CD4-positive, alpha-beta T cell (primary cell): ENCODE measurements around the gene PLAC8L1. TPM values are rescaled to one million over a fixed set of nuclear protein-coding genes. Genes with fewer than 3 reads are reported as not detected.
"Not testable (repeated sequence)": the region's sequence is repeated elsewhere in the genome, so short reads cannot be mapped to it uniquely, and the experiment has no call there.

Experiments
- ATAC-seq: fragments of 200-7000 bp; cut with Tn5 transposase; one replicate; pipeline ENCODE4 v1.10.0; 2022; ENCODE audit warnings: mild to moderate bottlenecking; ENCODE audit not compliant: poor library complexity
- CTCF ChIA-PET: fragments of 350-600 bp; sonication (Branson Sonifier 250); formaldehyde crosslinking; loops from one replicate; lab custom pipeline; 2021; ENCODE audit warnings: antibody characterized with exemption, inconsistent platforms; lab: Charles Lee
- POLR2A ChIA-PET: fragments of 350-600 bp; sonication (Branson Sonifier 250); formaldehyde crosslinking; loops from one replicate; lab custom pipeline; 2021; ENCODE audit warnings: antibody characterized with exemption, inconsistent platforms; lab: Charles Lee
- DNase-seq, 14 experiments: peaks; one replicate each; pipeline ENCODE4 v3.0.0-alpha.2; 2013 to 2020; ENCODE audit warnings: mixed read lengths in 2 of 14
- H3K27ac ChIP-seq, 2 donors: one replicate each; pipeline versions ENCODE4 v1.5.1 to v1.7.0; 2013; ENCODE audit warnings: low read length in 2 of 2, low read depth in 1 of 2, mild to moderate bottlenecking in 1 of 2
- H3K27me3 ChIP-seq, 2 experiments: 1 replicate in 1 of 2; 2 replicates in 1 of 2; pipeline versions ENCODE4 v1.6.1 to v1.7.0; 2013; ENCODE audit warnings: low read length in 2 of 2, control low read depth in 1 of 2, mild to moderate bottlenecking in 1 of 2, moderate library complexity in 1 of 2; ENCODE audit not compliant: insufficient read depth in 2 of 2, control insufficient read depth in 1 of 2
- H3K36me3 ChIP-seq: one replicate; pipeline ENCODE4 v1.6.1; 2013; ENCODE audit warnings: low read length, control low read depth; ENCODE audit not compliant: insufficient read depth
- H3K4me1 ChIP-seq: one replicate; pipeline ENCODE4 v1.6.1; 2013; ENCODE audit warnings: low read length, control low read depth; ENCODE audit not compliant: insufficient read depth
- H3K4me3 ChIP-seq: one replicate; pipeline ENCODE4 v1.5.1; 2013; ENCODE audit warnings: mild to moderate bottlenecking, low read length, moderate library complexity
- H3K9me3 ChIP-seq, 2 experiments: 1 replicate in 1 of 2; 2 replicates in 1 of 2; pipeline versions ENCODE4 v1.6.1 to v1.7.0; 2013; ENCODE audit warnings: low read length in 2 of 2, mild to moderate bottlenecking in 2 of 2, control low read depth in 1 of 2, moderate library complexity in 1 of 2; ENCODE audit not compliant: control insufficient read depth in 1 of 2, insufficient read depth in 1 of 2
- H3K27ac Mint-ChIP-seq: one replicate; pipeline ENCODE4 v1.8.0; 2020; ENCODE audit warnings: mixed read lengths
- H3K27me3 Mint-ChIP-seq: one replicate; pipeline ENCODE4 v1.8.0; 2021; ENCODE audit warnings: mixed read lengths
- H3K36me3 Mint-ChIP-seq: one replicate; pipeline ENCODE4 v1.8.0; 2021; ENCODE audit warnings: low read depth, mixed read lengths
- H3K4me1 Mint-ChIP-seq: one replicate; pipeline ENCODE4 v1.8.0; 2021; ENCODE audit warnings: low read depth, mixed read lengths
- H3K4me3 Mint-ChIP-seq: one replicate; pipeline ENCODE4 v1.8.0; 2020; ENCODE audit warnings: mild to moderate bottlenecking, mixed read lengths
- H3K9me3 Mint-ChIP-seq: one replicate; pipeline ENCODE4 v1.8.0; 2020; ENCODE audit warnings: mixed read lengths
- intact Hi-C, 2 experiments: fragments of 100-400 bp; cut with DNase I in 1 of 2; cut with micrococcal nuclease in 1 of 2; formaldehyde crosslinking; loops; one replicate each; pipeline versions ENCODE4 v1.15.1 to v1.9.0; 2023 to 2025; cut with DNase I, micrococcal nuclease
- total RNA-seq, 174 experiments: library from RNA in 2 of 174; stranded (reverse) in 2 of 174; gene quantifications; one replicate each; pipeline ENCODE4 v1.2.3 and lab custom pipeline; 2021 to 2026
- TF ChIP-seq, protein P1 (sequence below): fragments of 200-600 bp; IDR thresholded peaks from one replicate; pipeline ENCODE4 v1.8.0; 2022; ENCODE audit warnings: antibody characterized with exemption, mild to moderate bottlenecking

PLAC8L1 gene
- total RNA-seq, 2 experiments from 2014 or later = 0.56 TPM; not detected in 1

DNA sequence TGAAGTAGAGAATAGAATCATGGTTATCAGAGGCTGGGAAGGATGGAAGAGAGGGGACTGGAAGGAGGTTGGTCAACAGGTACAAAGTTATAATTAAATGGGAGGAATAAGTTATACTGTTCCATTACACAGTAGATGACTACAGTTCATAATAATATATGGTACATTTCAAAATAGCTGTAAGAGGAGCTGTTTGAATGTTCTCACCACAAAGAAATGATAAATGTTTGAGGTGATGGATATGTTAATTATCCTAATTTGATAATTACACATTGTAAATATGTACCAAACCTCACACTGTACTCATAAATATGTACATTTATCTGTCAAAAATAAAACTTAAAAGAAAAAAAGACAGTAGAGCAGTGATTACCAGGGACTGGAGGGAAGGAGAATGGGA is 12.9 kb upstream of the PLAC8L1 start:
- TF ChIP-seq, protein P1, sequence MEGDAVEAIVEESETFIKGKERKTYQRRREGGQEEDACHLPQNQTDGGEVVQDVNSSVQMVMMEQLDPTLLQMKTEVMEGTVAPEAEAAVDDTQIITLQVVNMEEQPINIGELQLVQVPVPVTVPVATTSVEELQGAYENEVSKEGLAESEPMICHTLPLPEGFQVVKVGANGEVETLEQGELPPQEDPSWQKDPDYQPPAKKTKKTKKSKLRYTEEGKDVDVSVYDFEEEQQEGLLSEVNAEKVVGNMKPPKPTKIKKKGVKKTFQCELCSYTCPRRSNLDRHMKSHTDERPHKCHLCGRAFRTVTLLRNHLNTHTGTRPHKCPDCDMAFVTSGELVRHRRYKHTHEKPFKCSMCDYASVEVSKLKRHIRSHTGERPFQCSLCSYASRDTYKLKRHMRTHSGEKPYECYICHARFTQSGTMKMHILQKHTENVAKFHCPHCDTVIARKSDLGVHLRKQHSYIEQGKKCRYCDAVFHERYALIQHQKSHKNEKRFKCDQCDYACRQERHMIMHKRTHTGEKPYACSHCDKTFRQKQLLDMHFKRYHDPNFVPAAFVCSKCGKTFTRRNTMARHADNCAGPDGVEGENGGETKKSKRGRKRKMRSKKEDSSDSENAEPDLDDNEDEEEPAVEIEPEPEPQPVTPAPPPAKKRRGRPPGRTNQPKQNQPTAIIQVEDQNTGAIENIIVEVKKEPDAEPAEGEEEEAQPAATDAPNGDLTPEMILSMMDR = no peak
- Mint-ChIP-seq H3K4me1 (no peaks in the 10 kb centered on the region), H3K27ac (no peak overlapping the region), H3K9me3 (no peaks in the 10 kb centered on the region), H3K36me3 (peaks cover 94% of the 10 kb centered on the region), H3K27me3 (no peaks in the 10 kb centered on the region), H3K4me3 (no peak overlapping the region)
- CTCF ChIA-PET = no interaction called here
- Histone ChIP-seq H3K27ac (no peak overlapping the region), H3K4me3 (no peak overlapping the region), H3K4me1 (no peaks in the 10 kb centered on the region), H3K36me3 (peaks cover 78% of the 10 kb centered on the region), H3K27me3 (no peaks in the 10 kb centered on the region), H3K9me3 (no peaks in the 10 kb centered on the region)
- DNase-seq (no peak), ATAC-seq (no peak)
- intact Hi-C loops = no loop called here
- POLR2A ChIA-PET = no interaction called here

DNA sequence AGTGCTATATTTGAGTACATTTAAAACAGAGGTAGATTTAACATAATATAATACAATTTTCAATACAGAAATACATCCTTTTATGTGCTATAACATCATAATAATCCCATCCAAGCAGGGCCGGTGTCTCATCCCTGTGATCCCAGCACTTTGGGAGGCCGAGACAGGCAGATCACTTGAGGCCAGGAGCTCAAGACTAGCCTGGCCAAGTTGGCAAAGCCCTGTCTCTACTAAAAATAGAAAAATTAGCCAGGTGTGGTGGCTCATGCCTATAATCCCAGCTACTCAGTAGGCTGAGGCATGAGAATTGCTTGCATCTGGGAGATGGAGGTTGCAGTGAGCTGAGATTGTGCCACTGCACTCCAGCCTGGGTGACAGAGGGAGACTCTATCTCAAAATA is 11.8 kb upstream of the PLAC8L1 start:
- H3K27ac ChIP-seq, H3K4me1 Mint-ChIP-seq, H3K9me3 ChIP-seq, CTCF ChIA-PET, H3K4me1 ChIP-seq, DNase-seq, H3K4me3 ChIP-seq, H3K9me3 Mint-ChIP-seq, POLR2A ChIA-PET, H3K27me3 Mint-ChIP-seq, intact Hi-C loops, ATAC-seq, H3K27me3 ChIP-seq, H3K4me3 Mint-ChIP-seq: not testable (repeated sequence)
- H3K36me3 ChIP-seq = peaks cover 74% of the 10 kb centered on the region
- H3K36me3 Mint-ChIP-seq = peaks cover 93% of the 10 kb centered on the region
- peak overlapping the region; percentile 28 for H3K27ac Mint-ChIP-seq

GRCh38 chr5:146116361-146116760 is 11.0 kb upstream of the PLAC8L1 start:
- Mint-ChIP-seq H3K27me3 (no peaks in the 10 kb centered on the region), H3K4me1 (no peaks in the 10 kb centered on the region), H3K36me3 (peaks cover 88% of the 10 kb centered on the region), H3K27ac (no peak overlapping the region), H3K4me3 (no peak overlapping the region), H3K9me3 (no peaks in the 10 kb centered on the region)
- no peak overlapping the region for H3K4me3 ChIP-seq
- H3K9me3 ChIP-seq = no peaks in the 10 kb centered on the region
- ATAC-seq (no peak), DNase-seq (no peak)
- intact Hi-C loops = no loop called here
- TF ChIP-seq, protein P1 = no peak
- no peaks in the 10 kb centered on the region for H3K27me3 ChIP-seq
- no peak overlapping the region for H3K27ac ChIP-seq
- H3K36me3 ChIP-seq = peaks cover 66% of the 10 kb centered on the region
- ChIA-PET CTCF (interaction anchor here (1.3 kb wide), 1 partner anchor 15 kb away, joined by 5 read pairs; no protein-coding TSS in a partner anchor), POLR2A (no interaction called here)
- no peaks in the 10 kb centered on the region for H3K4me1 ChIP-seq

DNA sequence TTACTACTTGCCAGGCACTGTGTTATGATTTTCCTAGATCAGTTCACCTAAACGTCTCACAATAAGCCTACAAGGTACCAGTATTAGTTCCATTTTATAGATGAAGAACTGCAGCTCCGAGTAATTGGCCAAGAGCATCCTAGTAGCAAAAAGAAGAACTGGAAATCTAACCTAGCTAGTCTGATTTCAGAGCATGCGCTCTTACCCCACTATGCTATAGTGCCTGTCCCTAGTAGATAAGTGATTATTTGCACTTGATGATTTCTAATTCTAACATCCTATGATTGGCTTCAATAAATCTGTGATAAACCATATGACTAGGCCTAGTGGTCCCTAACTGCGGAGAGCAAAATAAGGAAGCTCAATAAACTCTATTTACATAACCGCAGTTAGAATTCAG is 7.1 kb upstream of the PLAC8L1 start:
- H3K4me1 ChIP-seq = no peaks in the 10 kb centered on the region
- DNase-seq (no peak), ATAC-seq (no peak)
- intact Hi-C loops = no loop called here
- no peak overlapping the region for H3K27ac Mint-ChIP-seq
- H3K36me3 ChIP-seq = peaks cover 30% of the 10 kb centered on the region
- no peak overlapping the region for H3K4me3 Mint-ChIP-seq
- H3K27me3 ChIP-seq = no peaks in the 10 kb centered on the region
- H3K9me3 Mint-ChIP-seq = no peaks in the 10 kb centered on the region
- peaks cover 49% of the 10 kb centered on the region for H3K36me3 Mint-ChIP-seq
- TF ChIP-seq, protein P1 = no peak
- no peak overlapping the region for H3K4me3 ChIP-seq
- POLR2A ChIA-PET = no interaction called here
- no peaks in the 10 kb centered on the region for H3K4me1 Mint-ChIP-seq
- no peaks in the 10 kb centered on the region for H3K27me3 Mint-ChIP-seq
- H3K27ac ChIP-seq = no peak overlapping the region
- no peaks in the 10 kb centered on the region for H3K9me3 ChIP-seq
- CTCF ChIA-PET = interaction anchor here (0.6 kb wide), 1 partner anchor 55 kb away, joined by 3 read pairs; no protein-coding TSS in a partner anchor
